Stimulated activated CD8-positive, alpha-beta memory T cell treated with anti-CD3 and anti-CD28 coated beads, Interleukin-15, amount 100 ng/mL, for 4 hours (primary cell): ENCODE measurements around the gene HDAC4.
"Not testable (repeated sequence)": the region's sequence is repeated elsewhere in the genome, so short reads cannot be mapped to it uniquely, and the experiment has no call there.

Experiments
- DNase-seq, 2 donors: peaks; one replicate each; pipeline ENCODE4 v3.0.0-alpha.2; 2020; ENCODE audit warnings: low read depth in 2 of 2

The HDAC4 gene

DNA sequence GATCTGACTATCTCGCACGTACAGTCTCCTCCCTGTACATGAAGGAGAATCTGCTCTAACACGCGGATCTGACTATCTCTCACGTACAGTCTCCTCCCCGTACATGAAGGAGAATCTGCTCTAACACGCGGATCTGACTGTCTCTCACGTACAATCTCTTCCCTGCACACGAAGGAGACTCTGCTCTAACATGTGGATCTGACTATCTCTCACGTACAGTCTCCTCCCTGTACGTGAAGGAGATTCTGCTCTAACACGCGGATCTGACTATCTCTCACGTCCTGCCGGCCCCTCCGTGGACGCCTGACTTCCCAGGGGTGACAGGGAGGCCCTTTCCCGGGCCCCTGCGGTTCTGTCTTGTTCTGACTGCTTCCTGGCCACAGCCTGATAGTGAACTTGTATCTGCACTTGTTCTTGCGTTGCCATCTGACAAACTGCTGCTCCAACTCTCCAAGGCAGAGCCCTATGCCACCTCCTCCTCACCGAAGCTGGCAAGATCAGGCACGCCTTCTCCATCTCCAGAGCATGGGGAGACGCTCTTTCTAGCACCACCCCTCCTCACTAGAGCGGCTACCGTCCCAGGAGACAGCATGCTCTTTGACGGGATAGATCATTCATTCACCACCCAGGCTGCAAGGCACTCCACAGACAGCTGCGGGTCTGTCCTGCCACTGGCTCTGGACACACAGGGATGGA is 314.3 kb downstream of the HDAC4 start:
- no peak for DNase-seq

DNA sequence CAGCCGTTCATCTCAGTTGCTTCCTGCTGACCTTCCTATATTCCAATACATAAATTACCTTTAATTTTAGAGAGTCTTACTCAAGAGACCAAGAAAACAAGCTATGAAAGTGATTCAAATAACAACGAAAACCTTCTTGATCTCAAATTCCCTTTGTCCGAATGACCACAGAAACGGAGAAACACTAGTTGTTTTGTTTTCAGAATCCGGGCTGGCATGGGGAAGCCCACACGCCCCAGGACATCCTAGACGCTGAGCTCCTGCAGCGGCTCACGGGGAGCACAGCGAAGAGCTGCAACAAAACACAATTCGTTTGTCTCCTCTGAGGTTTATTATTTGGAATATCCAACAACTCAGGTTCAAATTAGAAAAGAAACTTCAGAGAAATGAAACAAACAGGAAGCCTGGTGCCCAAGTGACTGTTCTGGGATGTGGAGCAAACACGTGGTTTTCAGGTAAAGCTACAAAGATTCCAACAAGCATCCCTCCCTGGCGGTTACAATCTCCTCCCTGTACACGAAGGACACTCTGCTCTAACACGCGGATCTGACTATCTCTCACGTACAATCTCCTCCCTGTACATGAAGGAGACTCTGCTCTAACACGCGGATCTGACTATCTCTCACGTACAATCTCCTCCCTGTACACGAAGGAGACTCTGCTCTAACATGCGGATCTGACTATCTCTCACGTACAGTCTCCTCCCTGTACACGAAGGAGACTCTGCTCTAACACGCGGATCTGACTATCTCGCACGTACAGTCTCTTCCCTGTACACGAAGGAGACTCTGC is 315.4 kb downstream of the HDAC4 start:
- no peak for DNase-seq

DNA sequence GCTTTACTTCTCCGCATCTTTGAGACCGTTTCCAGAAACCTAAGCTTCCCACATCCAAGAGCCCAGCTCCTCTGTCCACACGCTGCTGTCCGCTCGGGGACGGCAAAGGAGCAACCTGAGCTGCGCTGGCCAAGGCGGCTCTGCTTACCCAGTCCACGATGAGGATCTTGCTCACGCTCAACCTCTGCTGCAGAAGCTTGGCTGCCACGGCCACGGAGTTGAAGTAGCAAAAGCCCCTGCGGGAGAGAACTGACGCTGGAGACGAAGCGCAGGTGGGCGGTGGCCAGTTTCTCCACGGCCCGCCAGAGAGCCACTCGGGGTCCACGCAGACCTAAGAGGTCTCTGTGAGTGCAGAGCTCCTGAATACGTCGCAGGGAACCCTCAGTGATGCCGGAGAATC is 316.8 kb downstream of the HDAC4 start:
- DNase-seq: no peak

DNA sequence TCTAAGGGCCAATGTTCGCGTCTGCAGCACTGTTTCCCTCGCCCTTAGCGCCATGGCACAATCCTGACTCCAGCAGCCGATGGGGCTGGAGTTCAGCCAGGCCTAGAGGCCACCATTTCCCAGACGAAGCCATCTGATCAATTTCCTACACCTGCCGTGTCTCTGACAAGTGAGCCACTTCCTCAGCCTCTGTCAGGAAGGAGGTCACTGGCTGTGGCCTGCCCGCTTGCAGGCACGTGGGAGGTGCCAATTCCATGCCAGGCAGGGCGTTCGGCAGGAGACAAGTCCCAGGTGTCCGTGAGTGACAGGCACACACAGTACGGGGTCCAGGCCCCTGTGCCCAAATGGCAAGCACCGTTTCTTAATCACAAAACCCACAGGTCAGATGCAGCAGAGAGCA is 318.4 kb downstream of the HDAC4 start:
- DNase-seq: no peak

DNA sequence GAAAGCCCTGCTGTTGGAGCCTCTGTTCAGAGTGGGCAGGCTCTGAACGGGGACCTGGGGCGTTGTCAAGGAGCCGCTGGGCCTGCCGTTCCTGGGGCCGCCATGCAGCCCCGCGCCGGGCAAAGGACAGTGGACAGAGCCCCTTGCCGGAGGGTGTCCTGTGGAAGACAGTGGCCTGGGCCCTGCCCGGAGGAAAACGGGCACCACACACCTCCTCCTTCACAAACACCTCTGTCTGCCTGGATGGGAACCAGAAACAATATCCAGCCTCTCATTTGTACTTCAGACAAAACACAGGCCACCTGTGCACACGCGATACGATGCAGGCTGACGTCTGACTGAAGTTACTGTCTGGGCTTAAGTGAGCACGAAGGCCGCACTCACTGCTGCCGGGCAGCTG is 319.2 kb downstream of the HDAC4 start:
- no peak for DNase-seq

DNA sequence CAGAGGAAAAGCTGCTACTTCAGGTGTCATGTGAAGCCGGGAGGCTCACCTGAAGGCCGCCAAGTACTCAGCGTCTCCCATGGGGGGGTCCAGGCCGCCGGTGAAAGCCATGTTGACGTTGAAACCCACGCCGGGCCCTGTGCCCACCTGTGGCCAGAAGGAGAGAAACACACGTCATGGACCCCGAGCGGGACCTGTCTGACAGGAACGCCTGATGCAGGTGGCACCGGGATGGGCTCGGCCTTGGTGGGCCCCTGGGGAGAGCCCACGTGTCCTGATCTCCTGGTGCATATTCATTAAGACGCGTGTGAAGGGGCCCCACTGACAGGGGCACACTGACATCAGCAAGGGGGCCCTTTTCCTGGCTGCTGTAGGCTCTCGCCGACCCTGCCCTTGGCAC is 319.8 kb downstream of the HDAC4 start:
- DNase-seq: no peak

DNA sequence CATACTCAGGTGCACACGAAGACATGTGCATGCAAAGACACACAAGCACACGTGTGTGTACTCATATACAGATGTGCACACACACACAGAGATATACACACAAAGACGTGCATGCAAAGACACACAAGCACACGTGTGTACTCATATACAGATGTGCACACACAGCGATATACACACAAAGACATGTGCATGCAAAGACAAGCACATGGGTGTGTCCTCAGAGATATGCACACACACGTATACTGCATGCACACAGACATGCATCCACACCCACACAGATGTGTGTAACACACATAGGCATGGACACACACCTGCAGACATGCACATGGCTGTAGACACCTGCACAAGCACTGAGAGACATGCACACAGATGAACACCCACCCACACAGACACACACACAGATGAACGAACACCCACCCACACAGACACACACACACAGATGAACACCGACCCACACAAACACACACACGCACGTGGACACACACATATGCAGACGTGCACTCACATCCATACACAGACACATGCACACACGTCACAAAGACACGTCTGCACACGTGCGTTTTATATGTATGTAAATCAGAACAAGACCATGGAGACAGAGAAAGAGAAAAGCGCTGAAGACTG is 321.0 kb downstream of the HDAC4 start:
- no peak for DNase-seq

DNA sequence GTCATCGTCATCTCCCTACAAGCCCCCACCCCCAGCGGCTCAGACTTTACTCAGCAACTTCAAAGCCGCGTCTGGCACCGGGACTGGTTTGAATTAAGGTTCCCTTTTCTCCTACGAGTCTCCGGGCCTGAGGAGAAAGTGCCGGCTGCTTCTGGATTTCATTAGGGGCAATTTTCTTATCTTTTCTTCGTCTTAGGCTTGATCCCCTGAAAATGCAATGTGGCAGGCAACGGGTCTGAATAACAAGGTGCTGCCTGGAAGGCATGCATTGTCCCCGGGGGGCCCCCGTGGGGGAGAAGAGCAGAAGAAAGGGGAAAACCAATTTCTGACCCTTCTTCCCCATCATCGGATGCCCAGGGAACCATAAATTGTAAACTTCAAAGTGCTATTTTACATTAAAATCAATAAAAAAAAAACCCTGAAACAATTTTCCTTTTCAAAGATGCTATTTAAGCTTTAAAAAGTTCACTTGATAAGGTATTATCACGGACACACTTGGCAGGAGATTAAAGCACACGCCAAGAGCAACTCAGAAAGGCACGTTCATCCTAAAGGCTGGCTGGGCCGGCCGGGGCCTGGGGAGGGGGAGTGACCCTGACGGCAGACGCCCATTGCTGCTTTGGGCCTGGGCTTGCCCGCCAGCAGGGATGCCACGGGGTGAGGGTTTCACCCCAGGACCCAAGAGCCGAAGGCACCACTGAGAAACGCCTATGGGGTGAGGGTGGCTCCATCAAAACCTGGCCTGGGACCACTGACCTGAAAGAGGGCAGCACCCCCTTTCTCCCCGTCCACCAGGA is 322.5 kb downstream of the HDAC4 start:
- no peak for DNase-seq

DNA sequence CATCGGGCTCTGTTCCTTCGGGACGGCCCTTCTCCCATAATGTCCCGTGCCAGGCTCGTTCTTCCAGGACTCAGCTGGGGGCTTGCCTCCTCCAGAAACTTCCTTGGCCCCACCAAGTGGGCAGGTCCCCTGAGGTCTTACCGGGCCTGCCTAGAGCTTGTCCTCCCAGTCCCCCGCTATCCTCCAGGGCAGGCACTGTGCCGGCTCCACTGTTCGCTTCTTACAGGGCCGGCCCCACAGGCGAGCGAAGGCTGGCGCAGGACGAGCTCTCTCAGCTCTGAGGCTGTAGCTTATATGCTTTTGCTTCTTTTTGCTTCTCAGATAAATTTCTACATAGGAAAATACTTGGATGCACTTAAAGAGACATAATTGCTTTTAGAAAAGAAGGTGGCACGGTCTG is 323.6 kb downstream of the HDAC4 start:
- no peak for DNase-seq

DNA sequence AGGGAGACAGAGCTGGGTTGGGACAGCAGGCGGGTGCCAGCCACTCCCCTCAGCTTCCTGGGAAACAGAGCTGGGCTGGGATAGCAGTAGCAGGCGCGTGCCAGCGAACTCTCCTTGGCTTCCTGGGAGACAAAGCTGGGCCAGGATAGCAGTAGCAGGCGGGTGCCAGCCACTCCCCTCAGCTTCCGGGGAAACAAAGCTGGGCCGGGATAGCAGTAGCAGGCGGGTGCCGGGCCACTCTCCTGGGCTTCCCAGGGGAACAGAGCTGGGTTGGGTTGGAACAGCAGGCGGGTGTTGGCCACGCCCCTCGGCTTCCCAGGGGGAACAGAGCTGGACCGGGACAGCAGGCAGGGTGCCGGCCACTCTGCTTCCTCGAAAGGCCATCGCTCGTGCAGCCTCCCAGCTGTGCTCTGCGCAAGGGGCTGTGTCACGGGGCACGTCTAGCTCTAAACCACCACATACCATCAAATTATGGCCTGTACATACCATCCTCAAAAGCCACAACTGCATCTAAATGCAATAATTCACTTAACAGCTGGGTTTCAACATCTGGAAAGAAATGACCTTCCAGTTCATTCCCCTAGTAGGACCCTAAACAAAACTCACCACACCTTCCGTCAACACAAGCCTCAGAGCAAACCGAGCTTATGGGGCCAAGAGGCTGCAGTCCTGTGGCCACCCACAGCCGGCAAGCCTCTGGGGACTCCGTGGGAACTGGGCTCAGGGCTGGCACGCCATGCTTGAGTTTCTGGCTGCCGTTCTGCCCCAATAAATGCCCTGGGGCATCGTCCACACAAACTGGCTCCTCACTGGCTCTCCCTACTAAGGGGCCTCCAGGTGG is 324.7 kb downstream of the HDAC4 start:
- no peak for DNase-seq

DNA sequence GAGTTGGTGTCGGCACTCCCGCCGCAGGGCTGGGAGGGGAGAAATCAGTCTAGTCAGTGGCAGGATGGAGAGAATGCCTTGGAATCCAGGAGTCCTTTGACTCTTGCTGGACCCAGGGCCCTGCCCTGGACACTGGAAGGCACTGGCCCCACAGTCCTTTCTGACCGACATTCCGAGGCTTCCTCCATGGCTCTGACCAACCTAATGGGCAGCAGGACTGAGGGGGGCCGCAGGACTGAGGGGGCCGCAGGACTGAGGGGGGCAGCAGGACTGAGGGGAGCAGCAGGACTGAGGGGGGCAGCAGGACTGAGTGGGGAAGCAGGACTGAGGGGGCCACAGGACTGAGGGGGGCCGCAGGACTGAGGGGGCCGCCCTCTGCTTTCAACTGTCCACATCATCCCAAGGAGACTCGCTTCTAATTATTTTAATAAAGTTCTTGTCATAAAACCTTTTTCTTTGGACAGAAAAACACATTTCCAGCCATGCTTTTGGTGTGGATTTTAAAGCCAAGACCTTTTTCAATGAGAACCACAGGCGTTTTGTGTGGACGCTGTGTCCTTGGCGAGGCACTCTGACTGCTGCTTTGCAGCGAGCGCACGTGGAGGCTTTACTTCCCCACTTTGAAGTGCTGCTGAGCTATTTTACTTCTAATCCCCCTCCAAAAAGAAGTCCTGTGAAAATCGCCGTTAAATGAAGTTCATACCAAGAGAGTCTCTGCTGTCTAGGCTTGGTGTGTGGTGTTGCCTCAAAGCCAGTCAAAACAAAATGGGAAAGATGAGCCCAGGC is 326.9 kb downstream of the HDAC4 start:
- DNase-seq: no peak

DNA sequence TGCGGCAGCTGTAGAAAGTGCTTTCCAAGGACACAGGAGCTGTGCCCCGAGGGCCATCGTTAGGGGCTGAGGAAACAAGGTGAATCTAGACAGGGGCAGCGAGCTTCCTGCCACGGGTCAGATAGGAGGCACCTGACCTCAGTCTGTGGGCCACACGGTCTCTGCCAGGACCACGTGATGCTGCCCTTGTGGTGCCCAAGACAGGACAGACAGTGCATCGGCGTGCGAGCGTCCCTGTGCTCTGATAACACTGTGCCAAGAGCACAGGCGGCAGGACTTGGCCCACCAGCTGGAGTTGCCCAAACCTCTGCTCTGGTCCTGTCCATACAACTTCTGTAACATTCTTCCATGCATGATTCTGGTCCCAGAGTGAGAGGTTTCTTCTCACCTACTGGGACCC is 327.6 kb downstream of the HDAC4 start:
- DNase-seq: no peak

DNA sequence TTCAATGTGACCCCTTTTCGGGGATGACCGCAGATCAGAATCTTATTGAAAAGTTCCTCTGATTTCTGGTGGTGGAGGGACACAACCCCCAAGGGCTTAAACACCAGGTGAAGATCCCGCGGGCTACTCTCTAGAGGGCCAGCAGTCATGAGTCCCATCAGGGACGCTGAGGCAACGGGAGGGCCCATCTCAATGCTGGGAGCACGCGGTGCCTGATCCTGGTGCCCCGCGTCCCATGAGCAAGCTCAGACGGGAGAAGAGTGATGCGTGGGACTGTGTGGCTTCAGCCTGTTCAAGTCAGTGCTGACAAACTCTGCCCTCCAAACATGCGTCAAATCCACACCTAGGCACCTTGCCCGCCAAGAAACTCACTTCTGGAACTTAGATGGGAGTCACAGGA is 328.0 kb downstream of the HDAC4 start:
- DNase-seq: no peak

DNA sequence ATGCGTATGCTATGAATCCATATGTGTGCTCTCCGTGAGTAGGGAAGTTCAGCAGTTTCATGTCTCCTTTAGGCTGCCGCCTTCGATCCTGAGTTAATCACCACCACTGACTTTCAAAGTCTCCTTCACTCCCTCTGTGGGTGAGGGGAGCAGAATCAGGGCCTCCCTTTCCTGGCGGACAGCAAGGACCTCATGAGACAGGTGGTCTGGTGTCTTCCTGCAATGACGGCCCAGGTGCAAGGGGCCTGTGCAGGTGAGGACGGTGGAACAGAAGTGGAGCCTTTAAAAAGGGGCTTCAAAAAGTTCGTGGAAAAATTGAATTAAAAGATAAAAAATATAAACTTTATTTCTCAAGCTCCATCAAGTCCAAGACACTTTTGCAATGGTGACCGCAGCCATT is 330.4 kb downstream of the HDAC4 start:
- no peak for DNase-seq

DNA sequence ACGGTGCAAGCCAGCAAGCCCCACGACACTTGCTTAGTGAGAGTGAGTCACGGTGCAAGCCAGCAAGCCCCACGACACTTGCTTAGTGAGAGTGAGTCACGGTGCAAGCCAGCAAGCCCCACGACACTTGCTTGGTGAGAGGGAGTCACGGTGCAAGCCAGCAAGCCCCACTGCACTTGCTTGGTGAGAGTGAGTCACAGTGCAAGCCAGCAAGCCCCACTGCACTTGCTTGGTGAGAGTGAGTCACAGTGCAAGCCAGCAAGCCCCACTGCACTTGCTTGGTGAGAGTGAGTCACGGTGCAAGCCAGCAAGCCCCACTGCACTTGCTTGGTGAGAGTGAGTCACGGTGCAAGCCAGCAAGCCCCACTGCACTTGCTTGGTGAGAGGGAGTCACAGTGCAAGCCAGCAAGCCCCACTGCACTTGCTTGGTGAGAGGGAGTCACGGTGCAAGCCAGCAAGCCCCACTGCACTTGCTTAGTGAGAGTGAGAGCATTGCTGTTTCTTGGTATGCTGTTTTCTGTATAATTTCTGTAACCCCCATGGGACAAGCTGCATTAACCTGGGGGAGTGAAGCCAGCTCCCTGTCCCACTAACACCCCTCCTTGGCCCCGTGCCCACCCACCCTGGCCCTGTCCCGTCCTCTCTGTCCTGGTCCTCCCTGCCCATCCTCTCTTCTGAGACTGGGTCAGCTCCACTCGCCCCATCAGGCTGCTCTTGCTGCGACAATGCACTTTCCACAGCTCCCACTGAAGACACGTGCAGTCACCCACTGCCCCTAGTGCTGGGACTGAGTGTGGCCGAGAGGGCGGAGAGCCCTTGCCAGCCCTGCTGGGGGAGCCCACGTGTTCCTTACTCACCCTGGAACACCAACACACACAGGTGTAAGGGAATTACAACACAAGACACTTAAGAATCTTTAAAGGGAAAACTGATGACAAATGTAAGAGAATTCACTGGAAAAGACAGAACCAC is 331.2 kb downstream of the HDAC4 start:
- DNase-seq: not testable (repeated sequence)

DNA sequence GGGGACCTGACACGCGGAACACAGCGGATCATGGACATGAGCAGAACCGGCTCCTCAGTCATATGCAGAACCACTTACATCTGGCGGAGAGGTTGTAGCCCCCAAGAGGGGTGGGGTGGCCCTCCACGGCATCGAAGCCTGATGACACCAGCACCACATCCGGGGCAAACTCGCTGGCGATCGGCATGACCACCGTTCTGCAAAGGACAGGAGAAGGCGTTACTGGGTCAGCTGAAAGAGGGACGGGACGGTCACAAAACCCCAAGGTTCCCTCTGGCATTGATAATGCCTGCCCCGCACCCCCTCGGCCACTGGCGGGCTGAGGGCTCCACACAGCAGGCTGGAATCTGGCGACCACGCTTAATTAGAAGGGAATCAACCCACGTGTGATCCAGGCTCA is 332.4 kb downstream of the HDAC4 start:
- no peak for DNase-seq

DNA sequence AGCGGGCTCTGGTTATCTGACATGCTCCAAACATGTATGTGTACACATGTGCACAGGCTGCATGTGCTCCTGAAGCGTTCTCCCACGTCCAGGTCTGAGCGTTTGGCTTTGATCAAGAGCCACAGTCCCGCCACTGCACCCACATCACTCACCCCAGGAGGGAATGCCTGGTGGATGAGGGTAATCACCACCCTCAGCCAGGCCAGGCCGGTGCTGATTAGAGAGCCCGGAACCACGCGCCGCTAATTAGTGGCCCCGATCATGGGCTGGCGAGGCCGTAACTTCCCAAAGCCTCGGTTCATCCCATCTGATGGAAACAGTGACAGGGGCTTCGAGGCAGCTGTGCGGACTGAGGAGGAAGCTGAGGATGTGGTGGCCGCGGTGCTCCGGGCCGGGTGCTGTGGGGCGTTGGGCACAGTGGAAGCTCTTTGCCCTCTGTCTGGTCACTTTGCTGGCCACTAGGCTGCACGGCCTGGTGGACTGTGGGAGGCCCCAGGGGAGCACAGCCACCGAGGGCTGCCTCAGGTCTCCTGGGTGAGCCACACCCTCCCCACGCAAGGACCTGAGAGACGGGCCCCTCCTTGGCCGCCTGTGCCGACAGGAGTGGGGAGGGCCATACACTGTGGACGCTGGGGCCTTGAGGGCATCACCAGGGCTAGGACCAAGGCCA is 333.5 kb downstream of the HDAC4 start:
- DNase-seq: no peak

DNA sequence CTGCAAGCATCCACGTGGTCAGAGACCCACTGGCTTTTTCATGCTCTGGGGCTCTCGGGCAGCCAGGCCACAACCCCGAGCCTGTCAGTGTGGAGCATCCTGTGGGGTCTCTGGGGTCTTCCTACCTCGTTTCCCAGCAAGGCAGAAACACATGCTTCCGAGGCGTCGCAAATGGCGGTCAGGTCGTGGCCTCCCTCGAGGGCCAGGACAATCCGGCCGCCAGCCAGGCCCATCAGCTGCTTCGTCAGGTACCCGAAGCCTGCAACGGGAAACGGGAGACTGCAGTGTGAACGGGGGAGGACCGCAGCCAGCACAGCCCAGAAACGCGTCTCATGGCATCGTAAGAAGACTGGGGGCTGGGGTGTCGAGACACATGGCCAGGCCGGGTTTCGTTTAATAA is 334.2 kb downstream of the HDAC4 start:
- no peak for DNase-seq

DNA sequence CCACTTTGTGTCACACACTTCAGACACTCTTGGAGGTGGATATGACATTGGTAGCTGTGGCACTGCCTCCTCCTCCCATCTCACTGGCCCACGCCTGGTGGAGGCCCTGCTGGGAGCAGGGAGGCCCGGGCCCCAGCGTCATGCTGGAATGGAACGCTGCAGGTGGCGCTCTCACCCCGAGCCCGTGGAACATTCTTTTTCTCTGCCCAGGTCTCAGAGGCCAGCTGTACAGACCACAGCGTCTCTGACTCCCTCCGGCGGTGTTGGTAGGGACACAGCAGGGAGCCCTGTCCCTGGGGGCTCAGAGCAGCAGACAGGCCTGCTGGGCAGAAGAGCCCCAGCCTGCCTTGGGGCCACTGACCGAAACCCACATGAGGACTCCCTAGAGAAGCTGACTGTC is 334.9 kb downstream of the HDAC4 start:
- DNase-seq: no peak
